Germinal center (tissue), 1 donor: ENCODE results near the gene ESYT2.

ENCODE experiments used
- DNase-seq: peaks from one replicate; pipeline ENCODE4 v3.0.0; 2012; ENCODE audit warnings: mixed read lengths, low spot score

ESYT2 gene

DNA sequence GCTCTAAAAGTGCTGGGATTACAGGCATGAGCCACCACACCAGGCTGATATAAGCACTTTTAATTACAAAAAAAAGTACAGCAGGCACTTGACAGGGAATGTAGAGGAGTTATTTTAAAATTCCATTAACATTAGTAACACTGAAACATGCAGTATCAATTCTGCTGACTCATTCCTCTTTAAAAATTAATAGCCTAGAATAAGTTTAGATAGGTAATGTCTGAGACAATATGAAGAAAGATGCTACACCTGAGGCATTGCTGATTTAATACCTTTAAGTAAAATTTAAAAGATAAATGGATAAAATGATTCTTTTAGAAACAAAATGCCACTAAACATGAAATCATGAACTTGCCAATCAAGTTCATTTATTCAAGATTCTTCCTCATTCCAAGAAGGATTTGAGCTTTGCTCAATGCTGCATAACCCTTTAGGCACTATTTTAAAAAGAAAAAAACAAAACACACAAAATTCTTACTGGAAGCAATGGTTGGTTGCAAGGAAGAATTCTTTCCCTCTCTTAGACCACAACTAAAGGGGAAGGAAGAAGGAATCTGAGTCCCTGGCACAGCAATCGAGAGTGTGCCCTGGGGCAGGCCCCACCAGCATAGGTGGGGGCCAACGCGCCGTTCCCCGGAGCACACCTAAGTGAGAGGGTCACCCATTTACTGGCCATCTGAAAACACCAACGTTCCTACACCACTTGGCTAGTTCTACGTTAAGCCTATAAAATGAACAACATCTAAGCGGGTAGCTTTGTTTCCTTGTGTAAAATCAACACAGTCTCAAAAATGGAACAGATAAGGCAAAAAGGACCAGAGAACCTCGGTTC, 26.6 kb downstream of the ESYT2 start:
- DNase-seq, result no peak

GRCh38 chr7:158798741-158799140, 30.6 kb downstream of the ESYT2 start:
- DNase-seq, result no peak

- DNase-seq, result no peak
Observed at GRCh38 chr7:158796667-158797066, 32.6 kb downstream of the ESYT2 start.

DNA sequence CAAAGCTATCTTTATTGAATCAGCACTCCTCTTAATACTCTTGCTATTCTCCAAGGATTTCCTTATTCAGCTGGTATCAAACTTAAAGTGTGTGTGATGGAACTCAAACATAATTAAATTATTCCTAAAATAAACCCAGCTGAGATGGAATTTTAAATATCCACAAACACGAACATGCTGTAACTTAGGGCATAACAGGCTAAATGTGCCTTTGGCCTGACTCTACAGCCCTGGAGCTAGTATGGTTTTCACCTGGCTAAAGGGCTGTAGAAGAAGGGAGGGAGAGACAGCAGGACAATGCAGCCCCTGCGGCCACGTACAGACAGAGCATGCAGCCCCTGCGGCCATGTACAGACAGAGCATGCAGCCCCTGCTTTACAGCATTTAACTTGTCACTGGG, 34.0 kb downstream of the ESYT2 start:
- DNase-seq, result no peak

DNA sequence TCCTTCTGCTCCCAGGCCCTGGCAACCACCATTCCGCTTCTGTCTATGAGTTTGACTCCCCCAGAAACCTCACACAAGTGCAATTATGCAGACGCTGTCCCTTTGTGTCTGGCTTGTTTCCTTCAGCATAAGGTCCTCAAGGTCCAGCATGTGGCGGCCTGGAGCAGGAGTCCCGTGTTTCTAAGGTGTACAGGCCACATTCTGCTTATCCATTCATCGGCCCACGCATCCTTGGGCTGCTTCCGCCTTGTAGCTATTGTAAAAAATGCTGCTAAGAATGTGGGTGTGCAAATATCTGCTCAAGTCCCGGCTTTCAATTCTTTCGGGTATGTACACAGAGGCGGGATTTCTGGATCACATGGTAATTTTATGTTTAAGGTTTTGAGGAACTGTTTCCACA, 38.2 kb downstream of the ESYT2 start:
- no peak for DNase-seq

- no peak for DNase-seq
Observed at GRCh38 chr7:158789842-158790241, 39.5 kb downstream of the ESYT2 start.

DNA sequence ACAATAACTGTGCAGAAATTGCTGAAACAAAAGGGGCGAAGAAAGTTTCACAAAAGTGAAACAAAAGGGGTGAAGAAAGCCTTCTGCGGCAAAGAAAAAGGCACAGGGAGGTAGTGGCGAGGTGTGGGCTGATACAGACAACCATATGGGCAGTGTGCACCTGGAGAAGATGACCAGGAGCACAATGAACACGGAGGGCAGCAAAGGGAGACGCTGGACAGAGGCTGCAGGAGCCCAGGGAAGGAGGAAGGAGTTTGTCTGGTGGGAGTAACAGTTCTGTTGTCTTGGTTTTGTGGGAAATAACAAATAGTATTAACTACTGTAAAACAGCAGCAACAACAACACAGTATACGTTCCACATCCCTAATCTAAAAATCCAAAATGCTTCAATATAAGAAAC, 42.4 kb downstream of the ESYT2 start:
- DNase-seq, result no peak

- DNase-seq, result no peak
Observed at GRCh38 chr7:158784270-158784669, 45.0 kb downstream of the ESYT2 start.

DNA sequence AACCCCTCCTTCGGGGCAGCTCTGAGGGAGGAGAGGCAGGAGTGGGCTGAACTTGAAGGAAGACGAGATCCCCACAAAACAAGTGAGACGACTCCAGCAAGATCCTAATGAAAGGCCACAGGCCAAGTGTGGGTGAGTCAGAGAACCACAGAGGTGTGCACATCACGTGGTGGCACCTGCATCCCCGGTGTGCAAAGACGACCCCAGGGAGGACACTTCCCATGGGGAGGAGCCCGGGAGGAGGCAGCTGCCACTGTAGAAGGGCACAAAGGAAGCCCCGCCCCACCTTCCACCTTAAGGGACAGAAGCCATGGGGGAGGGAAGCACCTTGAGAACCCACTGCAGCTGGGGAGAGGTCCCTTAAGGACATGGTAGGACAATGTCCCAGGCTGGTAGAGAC, 45.7 kb downstream of the ESYT2 start:
- DNase-seq, result peak; percentile 7

GRCh38 chr7:158782761-158783401, 46.4 kb downstream of the ESYT2 start:
- no peak for DNase-seq

DNA sequence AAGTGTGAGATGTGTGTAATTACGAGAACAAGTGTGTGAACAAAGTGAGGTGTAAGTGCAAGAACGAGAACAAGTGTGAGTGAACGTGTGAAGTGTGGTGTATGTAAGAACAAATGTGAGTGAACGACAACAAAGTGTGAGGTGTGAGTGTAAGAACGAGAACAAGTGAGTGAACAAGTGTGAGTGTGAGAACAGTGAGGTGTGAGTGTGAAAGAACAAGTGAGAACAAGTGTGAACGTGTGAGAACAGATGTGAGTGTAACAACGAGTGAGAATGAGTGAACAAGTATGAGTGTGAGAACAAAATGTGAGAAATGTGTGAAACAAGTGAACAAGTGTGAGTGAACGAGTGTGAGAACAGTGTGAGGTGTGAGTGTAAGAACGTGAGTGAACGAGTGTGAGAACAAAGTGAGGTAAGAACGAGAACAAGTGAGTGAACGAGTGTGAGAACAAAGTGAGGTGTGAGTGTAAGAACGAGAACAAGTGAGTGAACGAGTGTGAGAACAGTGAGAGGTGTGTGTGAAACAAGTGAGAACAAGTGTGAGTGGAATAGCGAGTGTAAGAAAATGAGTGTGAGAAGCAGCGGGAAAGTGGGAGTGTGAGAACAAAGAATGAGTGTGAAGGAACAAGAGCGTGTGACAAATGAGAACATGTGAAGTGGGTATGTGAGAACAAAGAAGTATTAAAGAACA, 47.2 kb downstream of the ESYT2 start:
- DNase-seq, result no peak

GRCh38 chr7:158781217-158781973, 47.9 kb downstream of the ESYT2 start:
- DNase-seq, result no peak

DNA sequence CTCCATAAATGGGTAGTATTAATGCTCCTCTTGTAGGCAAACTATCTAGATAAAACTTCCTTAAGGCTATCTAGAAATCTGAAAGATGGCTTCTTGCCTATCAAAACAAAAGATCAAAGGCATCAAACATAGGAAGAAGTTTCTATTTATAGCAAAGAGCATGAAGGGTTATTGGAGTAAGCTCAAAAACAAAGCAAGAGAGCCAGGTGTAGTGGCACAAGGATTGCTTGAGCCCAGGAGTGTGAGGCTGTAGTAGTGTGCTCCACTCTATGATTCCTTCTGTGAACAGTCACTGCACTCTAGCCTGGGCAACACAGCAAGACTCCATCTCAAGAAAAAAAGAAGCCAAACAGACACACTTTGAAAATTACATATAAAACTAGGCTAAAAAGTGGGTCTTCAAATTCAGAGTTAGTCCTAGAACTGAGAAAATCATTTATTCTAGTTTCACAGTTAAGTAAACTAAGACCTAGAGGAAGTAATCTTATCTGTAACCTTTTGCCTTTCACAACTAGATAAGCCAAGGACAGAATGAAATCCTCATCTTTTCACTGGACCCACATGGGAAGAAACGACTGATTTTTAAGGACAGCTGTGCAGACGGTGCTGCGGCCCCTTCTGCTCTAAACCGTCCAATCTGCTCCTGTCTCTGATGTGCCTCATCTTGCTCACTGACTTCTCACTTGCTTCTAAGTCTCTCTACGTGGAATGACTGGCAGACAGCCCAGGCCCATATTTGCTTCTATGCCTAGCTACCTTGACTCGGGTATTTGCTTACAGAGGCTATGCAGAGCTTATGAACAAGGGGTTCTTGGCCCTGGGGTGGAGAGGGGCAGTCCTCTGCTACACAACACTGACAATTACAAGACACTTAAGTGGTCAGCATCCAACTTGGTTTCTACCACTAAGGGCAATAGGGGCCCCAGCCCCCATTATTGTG, 50.0 kb downstream of the ESYT2 start:
- DNase-seq, result no peak

DNA sequence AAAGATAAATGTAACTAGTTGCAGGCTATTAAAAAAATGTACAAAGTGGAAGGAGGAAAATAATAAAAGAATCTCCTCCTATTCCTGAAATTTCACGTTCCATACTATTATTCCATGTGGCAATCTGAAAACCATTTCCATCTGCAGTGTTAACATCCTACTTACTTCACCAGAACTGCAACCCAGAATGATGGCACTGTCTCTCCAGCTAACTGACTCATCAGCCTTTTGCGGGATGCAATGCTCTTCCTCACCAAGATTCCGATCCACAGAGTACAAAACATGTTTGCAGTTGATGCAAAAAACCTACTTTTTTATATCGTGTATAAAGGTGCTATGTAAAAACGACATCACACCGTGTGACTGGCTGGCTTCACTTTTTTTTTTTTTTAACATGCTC, 50.8 kb downstream of the ESYT2 start:
- DNase-seq, result no peak

DNA sequence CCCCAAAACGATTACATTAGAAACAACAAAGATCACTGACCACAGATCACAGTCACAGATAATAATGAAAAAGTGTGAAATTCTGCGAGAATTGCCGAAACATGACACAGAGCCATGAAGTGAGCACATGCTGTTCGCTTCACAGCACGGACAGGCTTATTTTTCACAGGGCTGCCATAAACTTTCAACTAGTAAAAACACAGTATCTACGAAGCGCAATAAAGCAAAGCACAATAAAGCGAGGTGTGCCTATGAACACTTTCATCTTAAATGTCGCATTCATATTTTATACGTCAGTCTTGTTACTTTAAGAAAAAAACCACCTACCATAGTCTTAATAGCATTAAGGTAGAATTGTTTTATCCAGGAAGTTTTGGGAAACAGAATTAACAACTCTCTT, 51.5 kb downstream of the ESYT2 start:
- DNase-seq, result no peak

- no peak for DNase-seq
Observed at GRCh38 chr7:158776474-158776873, 52.8 kb downstream of the ESYT2 start.

GRCh38 chr7:158774952-158775351, 54.4 kb downstream of the ESYT2 start:
- DNase-seq, result no peak

DNA sequence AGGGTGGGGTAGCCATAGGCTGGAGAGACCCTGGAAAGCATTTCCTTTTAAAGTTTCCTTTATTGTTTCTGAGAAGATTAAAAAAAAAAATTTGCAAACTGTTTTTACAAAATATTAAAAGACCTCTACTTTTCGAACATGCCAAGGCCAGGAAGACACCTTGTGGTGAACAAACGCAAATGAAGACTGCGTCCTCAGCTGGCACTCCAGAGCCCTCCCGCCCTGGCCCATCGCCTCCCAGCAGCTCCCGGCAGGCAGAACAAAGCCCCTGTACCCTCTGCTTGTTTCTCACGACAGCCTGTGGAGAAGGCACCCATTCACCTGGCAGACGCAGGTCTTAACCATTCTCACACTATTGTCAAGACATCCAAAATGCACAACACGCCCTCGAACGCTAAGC, 56.4 kb downstream of the ESYT2 start:
- no peak for DNase-seq

GRCh38 chr7:158771213-158771834, 58.0 kb downstream of the ESYT2 start:
- no peak for DNase-seq

DNA sequence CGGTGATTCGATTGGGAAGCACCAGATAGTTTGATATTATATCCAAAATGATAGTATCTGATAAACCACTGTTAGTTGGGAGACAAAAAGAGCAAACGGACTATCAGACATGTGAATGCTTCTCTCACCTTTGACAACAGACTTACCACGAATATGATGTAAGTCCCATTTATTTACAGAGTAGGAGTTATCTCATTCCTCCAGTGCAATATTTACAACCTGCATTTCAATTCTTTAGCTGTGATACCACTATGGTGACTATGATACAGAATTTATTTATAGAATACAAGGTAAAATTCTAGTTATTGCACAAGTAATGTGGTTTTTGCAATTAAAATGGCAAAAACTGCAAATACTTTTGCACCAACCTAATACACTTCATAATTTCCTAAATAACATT, 61.6 kb downstream of the ESYT2 start:
- no peak for DNase-seq
